ENCODE results near the gene ITSN2. TPM values are rescaled to one million over a fixed set of nuclear protein-coding genes. Genes with fewer than 3 reads are reported as not detected.
"Not testable (repeated sequence)": the region's sequence is repeated elsewhere in the genome, so short reads cannot be mapped to it uniquely, and the experiment has no call there.

Gene ITSN2
- polyA plus RNA-seq, 1 donor from 2014 or later: 10.6 TPM

DNA sequence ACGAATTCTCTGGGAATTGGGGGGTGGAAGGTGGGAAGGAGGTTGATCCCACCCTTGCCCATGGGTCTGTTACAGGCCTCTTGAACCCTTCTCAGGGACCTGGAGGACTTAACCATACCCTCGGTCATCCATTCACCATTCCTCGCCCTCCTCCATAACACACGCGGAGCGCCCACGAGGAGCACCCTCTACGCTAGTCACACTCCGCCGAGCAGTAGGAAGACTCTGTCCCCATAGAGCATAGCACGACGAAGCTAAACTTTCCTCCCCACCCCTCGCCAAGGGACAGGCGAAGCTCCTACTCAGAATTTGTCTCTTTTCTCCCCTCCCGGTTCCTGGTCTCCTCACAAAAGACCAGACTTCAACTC lies 611 bp upstream of the ITSN2 start:
- Histone ChIP-seq H4K20me1 (ENCODE audit: insufficient read depth) (no peaks in the 10 kb centered on the region), H3F3A (ENCODE audit: insufficient read depth, low read length, poor library complexity, severe bottlenecking) (no peaks in the 10 kb centered on the region), H2AFZ (ENCODE audit: low read depth, low read length) (peak overlapping the region; percentile 84), H3K27ac (ENCODE audit: low read length) (no peak overlapping the region), H3K9me2 (ENCODE audit: insufficient read depth, low read length) (no peaks in the 10 kb centered on the region), H3K4me2 (ENCODE audit: low read length) (no peak overlapping the region), H3K27me3 (ENCODE audit: insufficient read depth, low read depth, low read length) (peaks cover 11% of the 10 kb centered on the region), H3K4me3 (ENCODE audit: low read length) (peak overlapping the region; percentile 88), H3K36me3 (ENCODE audit: insufficient read depth, low read length) (no peaks in the 10 kb centered on the region), H3K9me3 (ENCODE audit: low read length) (no peaks in the 10 kb centered on the region), H3K79me2 (replicated peaks; ENCODE audit: insufficient read depth, low read length) (peaks cover 4% of the 10 kb centered on the region), H3K9ac (ENCODE audit: low read length) (peak overlapping the region; percentile 72)
- no peak for TF ChIP-seq EZH2 (IDR thresholded peaks at IDR 0.05; ENCODE audit: borderline replicate concordance, insufficient read depth, low read length, poor library complexity, severe bottlenecking)
- TF ChIP-seq, protein P1, sequence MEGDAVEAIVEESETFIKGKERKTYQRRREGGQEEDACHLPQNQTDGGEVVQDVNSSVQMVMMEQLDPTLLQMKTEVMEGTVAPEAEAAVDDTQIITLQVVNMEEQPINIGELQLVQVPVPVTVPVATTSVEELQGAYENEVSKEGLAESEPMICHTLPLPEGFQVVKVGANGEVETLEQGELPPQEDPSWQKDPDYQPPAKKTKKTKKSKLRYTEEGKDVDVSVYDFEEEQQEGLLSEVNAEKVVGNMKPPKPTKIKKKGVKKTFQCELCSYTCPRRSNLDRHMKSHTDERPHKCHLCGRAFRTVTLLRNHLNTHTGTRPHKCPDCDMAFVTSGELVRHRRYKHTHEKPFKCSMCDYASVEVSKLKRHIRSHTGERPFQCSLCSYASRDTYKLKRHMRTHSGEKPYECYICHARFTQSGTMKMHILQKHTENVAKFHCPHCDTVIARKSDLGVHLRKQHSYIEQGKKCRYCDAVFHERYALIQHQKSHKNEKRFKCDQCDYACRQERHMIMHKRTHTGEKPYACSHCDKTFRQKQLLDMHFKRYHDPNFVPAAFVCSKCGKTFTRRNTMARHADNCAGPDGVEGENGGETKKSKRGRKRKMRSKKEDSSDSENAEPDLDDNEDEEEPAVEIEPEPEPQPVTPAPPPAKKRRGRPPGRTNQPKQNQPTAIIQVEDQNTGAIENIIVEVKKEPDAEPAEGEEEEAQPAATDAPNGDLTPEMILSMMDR (IDR thresholded peaks at IDR 0.05; ENCODE audit: poor library complexity, severe bottlenecking): no peak
- no peak for TF ChIP-seq RAD21 (conservative IDR thresholded peaks at IDR 0.05)
- no peak for TF ChIP-seq TAF1 (IDR thresholded peaks at IDR 0.05; ENCODE audit: low read depth)
- TF ChIP-seq SMC3 (conservative IDR thresholded peaks at IDR 0.05; ENCODE audit: poor library complexity): no peak
- no peak for TF ChIP-seq MXI1 (conservative IDR thresholded peaks at IDR 0.05; ENCODE audit: poor library complexity, severe bottlenecking)

DNA sequence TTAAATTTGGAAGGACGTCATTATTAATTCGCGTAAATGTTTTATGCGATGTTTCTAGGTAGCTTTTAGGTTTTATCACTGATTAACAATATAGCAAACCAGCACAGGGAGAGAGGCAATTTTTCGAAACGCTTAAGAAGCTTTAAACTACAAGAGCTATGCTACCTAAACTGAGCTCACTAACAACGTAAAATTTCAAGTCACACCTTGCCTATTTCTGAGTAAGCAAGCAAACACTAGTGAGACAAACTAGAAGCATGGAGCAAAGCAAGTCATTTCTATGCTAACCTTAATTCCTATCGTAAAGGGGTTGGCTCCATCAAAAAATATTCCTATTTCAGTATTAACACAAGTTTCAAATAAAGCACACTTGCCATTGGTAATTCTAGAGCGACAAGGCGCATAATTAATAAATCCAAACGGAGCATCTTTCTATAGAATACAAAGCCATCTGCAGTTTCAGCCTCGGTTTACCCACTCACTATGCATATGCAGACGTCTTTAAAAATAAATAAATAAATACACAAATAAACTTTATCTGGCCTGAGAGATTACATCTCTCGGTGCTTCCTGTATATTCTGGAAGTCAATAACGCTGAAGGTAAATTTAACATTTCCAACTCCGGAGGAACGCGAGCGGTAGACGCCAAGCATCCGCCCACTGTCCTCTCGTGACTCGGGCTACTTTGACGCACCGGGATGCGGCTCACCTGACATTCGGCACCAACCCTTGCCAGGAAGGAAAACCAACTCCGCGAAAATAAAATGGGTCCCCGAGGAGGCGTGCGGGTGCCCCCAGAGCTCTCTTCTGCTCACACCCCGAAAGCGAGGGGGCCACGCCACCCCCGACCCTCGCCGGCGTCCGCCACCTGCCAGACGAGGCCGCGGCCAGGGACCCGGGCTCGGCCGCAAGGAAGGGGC lies 947 bp downstream of the ITSN2 start:
- Histone ChIP-seq H2AFZ (ENCODE audit: low read depth, low read length) (no peak overlapping the region), H3F3A (ENCODE audit: insufficient read depth, low read length, poor library complexity, severe bottlenecking) (no peaks in the 10 kb centered on the region), H3K27me3 (ENCODE audit: insufficient read depth, low read depth, low read length) (peaks cover 11% of the 10 kb centered on the region), H3K9ac (ENCODE audit: low read length) (peak overlapping the region; percentile 72), H3K27ac (ENCODE audit: low read length) (no peak overlapping the region), H3K36me3 (ENCODE audit: insufficient read depth, low read length) (no peaks in the 10 kb centered on the region), H3K79me2 (replicated peaks; ENCODE audit: insufficient read depth, low read length) (peaks cover 4% of the 10 kb centered on the region), H3K9me3 (ENCODE audit: low read length) (no peaks in the 10 kb centered on the region), H4K20me1 (ENCODE audit: insufficient read depth) (no peaks in the 10 kb centered on the region), H3K4me3 (ENCODE audit: low read length) (peak overlapping the region; percentile 88), H3K4me2 (ENCODE audit: low read length) (peak overlapping the region; percentile 72), H3K9me2 (ENCODE audit: insufficient read depth, low read length) (no peaks in the 10 kb centered on the region)
- no peak for TF ChIP-seq EP300 (conservative IDR thresholded peaks at IDR 0.05; ENCODE audit: poor library complexity, severe bottlenecking)
- no peak for TF ChIP-seq TAF1 (IDR thresholded peaks at IDR 0.05; ENCODE audit: low read depth)
- TF ChIP-seq SMC3 (conservative IDR thresholded peaks at IDR 0.05; ENCODE audit: poor library complexity): no peak

DNA sequence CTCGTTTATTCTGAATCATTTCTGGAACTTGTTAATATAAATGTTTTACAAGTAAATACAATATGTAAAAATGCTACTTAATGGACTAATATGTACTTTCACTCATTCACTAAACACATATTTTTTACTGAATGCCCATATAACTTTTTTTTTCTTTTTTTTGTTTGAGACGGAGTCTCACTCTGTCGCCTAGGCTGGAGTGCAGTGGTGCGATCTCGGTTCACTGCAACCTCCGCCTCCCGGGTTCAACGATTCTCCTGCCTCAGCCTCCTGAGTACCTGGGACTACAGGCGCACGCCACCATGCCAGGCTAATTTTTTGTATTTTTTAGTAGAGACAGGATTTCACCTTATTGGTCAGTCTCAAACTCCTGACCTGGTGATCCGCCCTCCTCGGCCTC lies 2.6 kb downstream of the ITSN2 start:
- H3K27me3 ChIP-seq (ENCODE audit: insufficient read depth, low read depth, low read length): peaks cover 11% of the 10 kb centered on the region
- H3K9me3 ChIP-seq (ENCODE audit: low read length); H3K27ac ChIP-seq (ENCODE audit: low read length); H3F3A ChIP-seq (ENCODE audit: insufficient read depth, low read length, poor library complexity, severe bottlenecking); H3K36me3 ChIP-seq (ENCODE audit: insufficient read depth, low read length); H3K79me2 ChIP-seq (replicated peaks; ENCODE audit: insufficient read depth, low read length); H3K9me2 ChIP-seq (ENCODE audit: insufficient read depth, low read length); H2AFZ ChIP-seq (ENCODE audit: low read depth, low read length); H3K4me3 ChIP-seq (ENCODE audit: low read length); H3K4me2 ChIP-seq (ENCODE audit: low read length); H4K20me1 ChIP-seq (ENCODE audit: insufficient read depth); H3K9ac ChIP-seq (ENCODE audit: low read length): not testable (repeated sequence)

DNA sequence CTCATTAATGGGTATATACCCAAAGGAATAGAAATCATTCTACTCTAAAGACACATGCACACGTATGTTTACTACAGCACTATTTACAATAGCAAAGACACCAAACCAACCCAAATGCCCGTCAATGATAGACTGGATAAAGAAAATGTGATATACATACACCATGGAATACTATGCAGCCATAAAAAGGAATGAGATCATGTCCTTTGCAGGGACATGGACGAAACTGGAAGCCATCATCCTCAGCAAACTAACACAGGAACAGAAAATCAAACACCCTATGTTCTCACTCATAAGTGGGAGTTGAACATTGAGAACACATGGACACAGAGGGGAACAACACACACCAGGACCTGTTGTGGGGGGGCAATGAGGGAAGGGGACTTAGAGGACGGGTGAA lies 3.2 kb downstream of the ITSN2 start:
- not testable (repeated sequence) for H3K79me2 ChIP-seq (replicated peaks; ENCODE audit: insufficient read depth, low read length); H4K20me1 ChIP-seq (ENCODE audit: insufficient read depth); H3F3A ChIP-seq (ENCODE audit: insufficient read depth, low read length, poor library complexity, severe bottlenecking); H2AFZ ChIP-seq (ENCODE audit: low read depth, low read length); H3K36me3 ChIP-seq (ENCODE audit: insufficient read depth, low read length); H3K9me2 ChIP-seq (ENCODE audit: insufficient read depth, low read length); H3K9me3 ChIP-seq (ENCODE audit: low read length); H3K4me3 ChIP-seq (ENCODE audit: low read length); H3K27ac ChIP-seq (ENCODE audit: low read length); H3K4me2 ChIP-seq (ENCODE audit: low read length); H3K9ac ChIP-seq (ENCODE audit: low read length)
- peaks cover 11% of the 10 kb centered on the region for H3K27me3 ChIP-seq (ENCODE audit: insufficient read depth, low read depth, low read length)
